ENCODE measurements around the gene SIGMAR1. TPM values are rescaled to one million over a fixed set of nuclear protein-coding genes. Genes with fewer than 3 reads are reported as not detected.

The SIGMAR1 gene
- total and polyA plus RNA-seq, 10 donors, result 19.4 to 39.7 (median 27.6) TPM

DNA sequence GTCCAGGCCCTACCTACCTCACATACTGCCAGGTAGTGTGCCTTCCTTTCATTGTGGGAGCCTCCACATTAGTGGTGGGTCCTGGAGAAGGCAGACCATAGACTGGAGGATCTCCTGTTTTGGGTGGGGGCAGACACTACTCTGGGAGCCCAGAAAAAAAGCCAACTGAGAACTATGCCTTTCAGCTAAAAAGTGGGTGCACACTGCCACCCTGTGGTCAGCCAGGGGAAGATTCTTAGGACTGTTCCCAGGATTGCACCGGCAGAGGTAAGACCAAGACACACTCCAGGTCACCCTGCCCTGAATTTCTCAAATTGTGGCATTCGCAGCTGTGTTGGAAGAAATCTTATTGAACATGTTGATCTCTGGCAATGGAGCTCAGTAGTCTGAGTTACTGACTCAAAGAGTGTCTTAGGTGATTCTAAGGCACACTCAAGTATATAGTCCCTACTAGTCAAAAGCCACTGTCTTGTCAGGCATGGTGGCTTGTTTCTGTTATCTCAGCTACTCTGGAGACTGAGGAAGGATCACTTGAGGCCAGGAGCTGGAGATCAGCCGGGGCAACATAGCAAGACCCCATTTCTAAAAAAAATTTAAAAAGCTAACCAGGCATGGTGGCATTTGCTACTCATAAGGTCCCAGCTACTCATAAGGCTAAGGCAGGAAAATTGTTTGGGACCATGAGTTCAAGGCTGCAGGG, 3.6 kb downstream of the SIGMAR1 start:
- WGBS, 5 donors, result 20 to 35% (median 26%) methylated on average over 3 of the region's 3 CpGs
- H3K9me3 ChIP-seq, result no peaks in the 10 kb centered on the region
- DNase-seq, result peak; percentile 87
- no peak overlapping the region for H3K27ac ChIP-seq
- intact Hi-C loops (cut with DNase I; ENCODE audit: low total_unique reads), result no loop called here
- peaks cover 0 to 21% (median 13%) of the 10 kb centered on the region in 7 donors for H3K27me3 ChIP-seq (replicated peaks in 1 of 7)
- H3K4me3 ChIP-seq, result no peak overlapping the region
- H3K4me1 ChIP-seq, result peaks cover 0 to 56% (median 42%) of the 10 kb centered on the region in 6 donors
- TF ChIP-seq POLR2AphosphoS5 (IDR thresholded peaks at IDR 0.05), result peak in 1 of 3 donors; percentile 13
- TF ChIP-seq, protein P1, sequence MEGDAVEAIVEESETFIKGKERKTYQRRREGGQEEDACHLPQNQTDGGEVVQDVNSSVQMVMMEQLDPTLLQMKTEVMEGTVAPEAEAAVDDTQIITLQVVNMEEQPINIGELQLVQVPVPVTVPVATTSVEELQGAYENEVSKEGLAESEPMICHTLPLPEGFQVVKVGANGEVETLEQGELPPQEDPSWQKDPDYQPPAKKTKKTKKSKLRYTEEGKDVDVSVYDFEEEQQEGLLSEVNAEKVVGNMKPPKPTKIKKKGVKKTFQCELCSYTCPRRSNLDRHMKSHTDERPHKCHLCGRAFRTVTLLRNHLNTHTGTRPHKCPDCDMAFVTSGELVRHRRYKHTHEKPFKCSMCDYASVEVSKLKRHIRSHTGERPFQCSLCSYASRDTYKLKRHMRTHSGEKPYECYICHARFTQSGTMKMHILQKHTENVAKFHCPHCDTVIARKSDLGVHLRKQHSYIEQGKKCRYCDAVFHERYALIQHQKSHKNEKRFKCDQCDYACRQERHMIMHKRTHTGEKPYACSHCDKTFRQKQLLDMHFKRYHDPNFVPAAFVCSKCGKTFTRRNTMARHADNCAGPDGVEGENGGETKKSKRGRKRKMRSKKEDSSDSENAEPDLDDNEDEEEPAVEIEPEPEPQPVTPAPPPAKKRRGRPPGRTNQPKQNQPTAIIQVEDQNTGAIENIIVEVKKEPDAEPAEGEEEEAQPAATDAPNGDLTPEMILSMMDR (IDR thresholded peaks at IDR 0.05 in 8 of 11, conservative IDR thresholded peaks at IDR 0.05 in 3 of 11), result peak; percentile 72 to 92 (median 86)
- no peak for TF ChIP-seq POLR2A (IDR thresholded peaks at IDR 0.05)
- peaks cover 0 to 13% (median 3%) of the 10 kb centered on the region in 6 donors for H3K36me3 ChIP-seq

DNA sequence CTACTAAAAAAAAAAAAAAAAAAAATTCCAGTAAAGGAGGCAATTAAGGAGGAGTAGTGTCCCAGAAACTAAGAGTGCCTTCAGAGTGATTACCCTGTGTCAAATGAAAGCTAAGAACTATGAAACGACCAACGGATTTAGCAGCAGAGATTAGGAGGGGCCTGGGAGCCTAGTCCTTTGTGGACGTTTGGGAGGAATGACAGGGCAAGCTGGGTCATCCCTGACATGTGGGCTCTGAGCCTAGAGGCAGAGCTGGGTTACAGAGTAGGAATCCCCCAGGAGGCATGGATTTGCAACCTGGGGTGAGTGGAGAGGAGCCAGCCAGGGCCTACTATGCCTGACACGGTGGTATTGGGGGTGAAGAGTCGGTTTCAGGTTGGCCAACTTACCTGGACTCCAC, 4.4 kb downstream of the SIGMAR1 start:
- Histone ChIP-seq H3K27ac (no peak overlapping the region), H3K9me3 (no peaks in the 10 kb centered on the region), H3K27me3 (replicated peaks in 1 of 7) (peaks cover 2 to 29% (median 21%) of the 10 kb centered on the region in 7 donors), H3K4me1 (peaks cover 0 to 58% (median 43%) of the 10 kb centered on the region in 6 donors), H3K4me3 (no peak overlapping the region), H3K36me3 (peaks cover 0 to 13% (median 3%) of the 10 kb centered on the region in 6 donors)
- DNase-seq, result no peak
- 66 to 81% (median 71%) methylated on average over 5 of the region's 5 CpGs for WGBS, 5 donors
- TF ChIP-seq POLR2A (IDR thresholded peaks at IDR 0.05) (no peak), POLR2AphosphoS5 (IDR thresholded peaks at IDR 0.05) (no peak)
- TF ChIP-seq, protein P1 (IDR thresholded peaks at IDR 0.05 in 8 of 11, conservative IDR thresholded peaks at IDR 0.05 in 3 of 11), result no peak
- intact Hi-C loops (cut with DNase I; ENCODE audit: low total_unique reads), result no loop called here

DNA sequence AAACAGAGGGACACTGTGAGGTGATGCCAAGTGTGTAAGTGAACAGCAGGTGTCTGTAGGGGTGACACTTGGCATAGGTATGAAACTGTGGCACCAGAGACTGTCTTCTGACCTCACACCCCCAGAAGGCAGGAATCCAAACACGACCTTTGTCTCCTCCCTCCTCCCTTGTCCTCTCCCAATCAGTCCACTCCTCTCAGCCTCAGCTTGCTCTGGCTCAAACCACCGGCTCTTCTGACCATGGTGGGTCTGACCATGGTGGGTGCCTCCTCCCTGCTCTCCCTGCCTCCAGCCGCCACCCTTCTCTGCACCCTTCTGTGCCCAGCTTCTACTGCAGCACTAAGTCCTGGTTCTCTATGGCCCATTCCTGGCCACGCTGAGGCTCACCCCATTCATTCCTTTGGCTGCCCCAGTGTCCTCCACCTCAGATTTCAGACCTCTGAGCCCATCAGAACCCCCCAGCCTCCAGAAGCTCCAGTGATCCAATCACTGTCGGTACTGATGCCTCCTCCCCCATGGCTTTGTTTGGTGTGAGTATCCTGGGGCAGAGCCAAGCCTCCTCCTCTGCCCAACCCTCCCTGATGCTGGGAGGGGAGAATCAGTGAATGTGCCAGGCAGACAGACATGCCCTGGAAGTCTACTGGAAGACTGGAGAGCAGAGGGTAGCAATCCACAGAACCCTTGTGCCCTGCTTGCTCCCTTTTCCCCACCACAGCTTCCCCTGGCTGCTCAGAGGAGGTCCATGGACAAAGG, 7.0 kb downstream of the SIGMAR1 start:
- H3K27ac ChIP-seq, result no peak overlapping the region
- intact Hi-C loops (cut with DNase I; ENCODE audit: low total_unique reads), result no loop called here
- TF ChIP-seq POLR2AphosphoS5 (IDR thresholded peaks at IDR 0.05), result no peak
- TF ChIP-seq, protein P1 (IDR thresholded peaks at IDR 0.05 in 8 of 11, conservative IDR thresholded peaks at IDR 0.05 in 3 of 11), result no peak
- no peak for TF ChIP-seq POLR2A (IDR thresholded peaks at IDR 0.05)
- peaks cover 7 to 55% (median 47%) of the 10 kb centered on the region in 7 donors for H3K27me3 ChIP-seq (replicated peaks in 1 of 7)
- no peaks in the 10 kb centered on the region for H3K9me3 ChIP-seq
- H3K4me1 ChIP-seq, result peaks cover 0 to 38% (median 23%) of the 10 kb centered on the region in 6 donors
- H3K36me3 ChIP-seq, result peaks cover 0 to 10% (median 3%) of the 10 kb centered on the region in 6 donors
- no peak overlapping the region for H3K4me3 ChIP-seq
- no peak for DNase-seq
- 35 to 58% (median 53%) methylated on average over 5 of the region's 5 CpGs for WGBS, 5 donors

DNA sequence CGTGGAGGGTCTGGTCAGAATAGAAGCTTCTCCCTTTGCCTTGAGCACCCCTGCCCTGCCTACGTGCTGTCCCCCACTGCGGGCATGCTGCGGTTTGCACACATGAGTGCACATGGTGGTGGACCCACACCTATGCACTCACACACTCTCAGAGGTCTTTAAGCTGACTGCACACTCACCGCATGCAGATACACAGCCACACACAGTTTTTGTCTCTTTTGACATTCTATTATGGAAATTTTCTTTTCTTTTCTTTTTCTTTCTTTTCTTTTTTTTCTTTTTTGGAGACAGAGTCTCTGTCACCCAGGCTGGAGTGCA, 8.1 kb downstream of the SIGMAR1 start:
- intact Hi-C loops (cut with DNase I; ENCODE audit: low total_unique reads), result no loop called here
- H3K4me1 ChIP-seq, result peaks cover 0 to 37% (median 22%) of the 10 kb centered on the region in 6 donors
- H3K27ac ChIP-seq, result no peak overlapping the region
- no peak for DNase-seq
- TF ChIP-seq POLR2AphosphoS5 (IDR thresholded peaks at IDR 0.05), result no peak
- TF ChIP-seq, protein P1 (IDR thresholded peaks at IDR 0.05 in 8 of 11, conservative IDR thresholded peaks at IDR 0.05 in 3 of 11), result no peak
- no peak for TF ChIP-seq POLR2A (IDR thresholded peaks at IDR 0.05)
- H3K36me3 ChIP-seq, result no peaks in the 10 kb centered on the region
- H3K9me3 ChIP-seq, result no peaks in the 10 kb centered on the region
- peak overlapping the region in 5 of 8 donors; percentile 26 to 64 (median 44) for H3K4me3 ChIP-seq
- H3K27me3 ChIP-seq (replicated peaks in 1 of 7), result peaks cover 10 to 66% (median 58%) of the 10 kb centered on the region in 7 donors
- WGBS, 5 donors, result 25 to 36% (median 30%) methylated on average over 5 of the region's 5 CpGs

Data from spleen (tissue), 11 donors.